Astrocyte of the cerebellum (primary cell): ENCODE data around the gene RNF220.

Experiments
- DNase-seq: peaks from one replicate; pipeline ENCODE4 v3.0.0-alpha.2; 2011; ENCODE audit warnings: low read depth
- H3K4me3 ChIP-seq: 2 replicates; pipeline ENCODE4 v1.5.1; 2011; ENCODE audit warnings: mild to moderate bottlenecking, low read depth, low read length, moderate library complexity
- in situ Hi-C: cut with HindIII; loops from 2 replicates; pipeline ENCODE4 v1.10.0; 2017; ENCODE audit warnings: low sequenced_read_pairs
- TF ChIP-seq, protein P1 (sequence below): IDR thresholded peaks from 2 replicates; pipeline ENCODE4 v1.5.1; 2012; ENCODE audit warnings: low read length, low read depth, moderate library complexity, mild to moderate bottlenecking; ENCODE audit errors: missing control alignments

The RNF220 gene

DNA sequence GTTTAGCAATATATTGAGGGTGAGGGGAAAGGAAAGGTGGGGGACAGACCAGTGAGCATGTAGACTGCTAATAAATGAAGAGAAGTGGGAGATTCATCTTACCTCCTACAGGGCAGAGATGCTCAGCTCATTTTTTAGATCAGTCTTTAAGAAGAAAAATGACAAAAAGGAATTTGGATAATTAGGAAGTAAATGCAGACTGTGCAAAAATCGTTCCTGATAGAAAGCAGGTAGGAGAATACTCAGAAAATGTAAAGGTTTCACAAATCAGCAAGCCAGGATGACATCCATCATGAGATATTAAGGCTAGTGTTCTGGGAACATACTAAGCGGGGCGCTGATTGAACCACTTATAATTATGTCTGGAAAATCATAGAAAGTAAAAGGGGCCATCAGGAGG is 106.3 kb downstream of the RNF220 start:
- in situ Hi-C loops, result no loop called here
- DNase-seq, result no peak
- no peak overlapping the region for H3K4me3 ChIP-seq
- TF ChIP-seq, protein P1, sequence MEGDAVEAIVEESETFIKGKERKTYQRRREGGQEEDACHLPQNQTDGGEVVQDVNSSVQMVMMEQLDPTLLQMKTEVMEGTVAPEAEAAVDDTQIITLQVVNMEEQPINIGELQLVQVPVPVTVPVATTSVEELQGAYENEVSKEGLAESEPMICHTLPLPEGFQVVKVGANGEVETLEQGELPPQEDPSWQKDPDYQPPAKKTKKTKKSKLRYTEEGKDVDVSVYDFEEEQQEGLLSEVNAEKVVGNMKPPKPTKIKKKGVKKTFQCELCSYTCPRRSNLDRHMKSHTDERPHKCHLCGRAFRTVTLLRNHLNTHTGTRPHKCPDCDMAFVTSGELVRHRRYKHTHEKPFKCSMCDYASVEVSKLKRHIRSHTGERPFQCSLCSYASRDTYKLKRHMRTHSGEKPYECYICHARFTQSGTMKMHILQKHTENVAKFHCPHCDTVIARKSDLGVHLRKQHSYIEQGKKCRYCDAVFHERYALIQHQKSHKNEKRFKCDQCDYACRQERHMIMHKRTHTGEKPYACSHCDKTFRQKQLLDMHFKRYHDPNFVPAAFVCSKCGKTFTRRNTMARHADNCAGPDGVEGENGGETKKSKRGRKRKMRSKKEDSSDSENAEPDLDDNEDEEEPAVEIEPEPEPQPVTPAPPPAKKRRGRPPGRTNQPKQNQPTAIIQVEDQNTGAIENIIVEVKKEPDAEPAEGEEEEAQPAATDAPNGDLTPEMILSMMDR, result no peak

DNA sequence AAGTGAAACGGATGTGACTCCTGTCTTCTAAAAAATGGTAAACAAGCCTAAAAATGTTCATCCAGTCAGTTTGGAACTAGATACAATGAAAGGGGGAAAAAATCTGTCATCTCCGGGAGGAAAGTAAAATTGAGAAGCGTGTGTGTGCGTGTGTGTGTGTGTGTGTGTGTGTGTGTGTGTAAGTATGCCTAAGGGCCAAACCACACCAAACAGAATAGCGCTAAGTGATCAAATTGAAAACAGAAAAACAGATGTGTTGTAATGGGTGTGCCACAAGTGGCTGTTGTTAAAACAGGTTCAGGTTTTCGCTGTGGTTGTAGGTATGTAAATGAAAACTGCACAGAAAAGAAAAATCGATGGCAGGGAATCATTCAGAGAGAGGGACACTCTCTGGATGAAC is 106.7 kb downstream of the RNF220 start:
- in situ Hi-C loops, result no loop called here
- DNase-seq, result no peak
- TF ChIP-seq, protein P1, result no peak
- H3K4me3 ChIP-seq, result no peak overlapping the region

DNA sequence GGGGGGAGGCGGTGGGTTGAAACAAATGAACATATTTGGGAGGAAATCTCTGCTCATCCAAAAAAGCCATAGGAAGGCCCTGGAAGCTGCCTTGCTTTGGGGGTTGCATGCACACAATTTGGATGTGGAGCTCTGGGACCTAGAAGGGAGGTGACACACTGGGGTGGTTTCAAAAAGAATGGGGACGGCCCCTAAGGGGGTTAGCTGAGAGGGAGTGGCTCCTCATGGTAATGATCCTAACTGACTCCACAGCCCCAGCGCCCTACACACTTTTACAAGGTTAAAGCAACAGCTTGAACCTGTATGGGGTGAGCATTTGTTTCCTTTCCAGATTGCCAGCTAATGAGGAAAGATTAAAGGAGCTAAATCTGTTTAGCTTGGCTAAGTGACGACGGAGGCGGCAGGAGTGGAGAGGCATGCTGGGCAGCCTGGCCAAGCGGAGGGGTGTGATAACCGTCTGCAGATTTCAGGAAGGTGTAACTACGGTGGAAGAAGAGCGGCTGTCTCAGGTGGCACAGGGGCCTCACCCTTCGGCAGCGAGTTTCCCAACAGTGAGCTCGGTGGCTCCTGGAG is 107.3 kb downstream of the RNF220 start:
- H3K4me3 ChIP-seq, result no peak overlapping the region
- in situ Hi-C loops, result no loop called here
- TF ChIP-seq, protein P1, result no peak
- DNase-seq, result no peak

DNA sequence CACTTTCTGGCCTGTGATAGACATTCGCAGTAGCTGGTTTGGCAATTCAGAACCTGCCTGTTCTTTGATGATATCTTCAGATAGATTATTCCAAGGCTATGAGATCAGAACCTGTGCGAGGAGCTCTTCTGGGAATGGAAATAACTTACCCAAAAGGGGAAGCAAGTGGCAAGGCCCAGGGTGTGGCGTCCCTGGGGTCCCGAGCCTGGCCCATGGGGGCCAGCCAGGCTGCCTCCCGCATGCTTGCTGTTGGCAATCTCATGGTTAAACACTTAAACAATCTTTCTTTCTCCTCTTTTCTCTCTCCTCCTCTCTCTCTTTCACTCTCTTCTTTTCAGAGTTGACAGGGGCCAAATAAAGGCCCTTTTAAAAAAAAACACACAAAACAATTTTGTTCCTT is 108.1 kb downstream of the RNF220 start:
- TF ChIP-seq, protein P1, result no peak
- in situ Hi-C loops, result no loop called here
- H3K4me3 ChIP-seq, result no peak overlapping the region
- no peak for DNase-seq

DNA sequence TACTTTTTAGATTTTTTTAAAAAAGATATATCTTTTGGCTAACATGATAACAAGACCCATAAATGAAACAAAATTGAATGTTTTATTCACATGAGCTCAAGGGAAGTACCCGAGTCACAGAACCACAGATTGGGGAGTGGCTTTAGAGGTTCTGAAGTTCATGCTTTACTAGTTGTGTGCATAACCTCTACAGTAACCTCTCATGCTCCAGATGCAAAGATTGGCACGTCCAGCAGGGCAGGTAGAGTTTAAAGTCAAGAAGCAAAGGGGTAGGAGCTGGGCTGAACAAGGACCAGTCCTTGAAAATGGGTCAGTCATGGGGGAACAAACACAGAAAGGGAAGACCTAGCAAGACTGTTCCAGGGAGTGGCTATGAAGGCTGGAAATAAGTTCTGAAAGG is 109.6 kb downstream of the RNF220 start:
- TF ChIP-seq, protein P1, result no peak
- H3K4me3 ChIP-seq, result no peak overlapping the region
- DNase-seq, result no peak
- in situ Hi-C loops, result no loop called here

DNA sequence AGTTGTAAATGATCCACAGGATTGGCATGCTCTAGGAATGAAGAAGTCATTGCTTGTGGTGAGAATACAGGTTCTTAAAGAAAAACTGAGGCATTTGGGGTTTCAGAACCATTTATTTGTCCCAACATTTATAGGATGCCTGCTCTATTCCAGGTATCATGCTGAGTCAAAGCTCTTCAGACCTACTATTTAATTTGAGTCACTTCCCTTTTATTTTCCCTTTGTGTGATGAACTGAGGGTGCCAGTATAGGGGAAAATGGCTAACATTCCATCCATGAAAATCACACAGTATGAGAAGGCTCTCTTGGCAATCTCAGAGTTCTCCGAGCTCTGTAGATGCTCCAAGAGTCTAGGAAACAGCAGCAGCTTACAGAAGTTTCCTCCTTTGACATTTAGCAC is 110.4 kb downstream of the RNF220 start:
- DNase-seq, result no peak
- H3K4me3 ChIP-seq, result no peak overlapping the region
- TF ChIP-seq, protein P1, result no peak
- in situ Hi-C loops, result no loop called here
